Pulmonary artery endothelial cell (primary cell): ENCODE results near the gene UBE2J2. TPM values are rescaled to one million over a fixed set of nuclear protein-coding genes. Genes with fewer than 3 reads are reported as not detected.

ENCODE experiments used
- DNase-seq: peaks from one replicate; pipeline ENCODE4 v3.0.0-alpha.2; 2011; ENCODE audit warnings: low read depth, low spot score
- total RNA-seq: library from RNA; depleted of rRNA; stranded (reverse); fragments of >200 nt; gene quantifications from 2 replicates; pipeline ENCODE4 v1.2.3, GENCODE V29; 2014

The UBE2J2 gene
- total RNA-seq, 1 donor from 2014 or later: 47.9 TPM

DNA sequence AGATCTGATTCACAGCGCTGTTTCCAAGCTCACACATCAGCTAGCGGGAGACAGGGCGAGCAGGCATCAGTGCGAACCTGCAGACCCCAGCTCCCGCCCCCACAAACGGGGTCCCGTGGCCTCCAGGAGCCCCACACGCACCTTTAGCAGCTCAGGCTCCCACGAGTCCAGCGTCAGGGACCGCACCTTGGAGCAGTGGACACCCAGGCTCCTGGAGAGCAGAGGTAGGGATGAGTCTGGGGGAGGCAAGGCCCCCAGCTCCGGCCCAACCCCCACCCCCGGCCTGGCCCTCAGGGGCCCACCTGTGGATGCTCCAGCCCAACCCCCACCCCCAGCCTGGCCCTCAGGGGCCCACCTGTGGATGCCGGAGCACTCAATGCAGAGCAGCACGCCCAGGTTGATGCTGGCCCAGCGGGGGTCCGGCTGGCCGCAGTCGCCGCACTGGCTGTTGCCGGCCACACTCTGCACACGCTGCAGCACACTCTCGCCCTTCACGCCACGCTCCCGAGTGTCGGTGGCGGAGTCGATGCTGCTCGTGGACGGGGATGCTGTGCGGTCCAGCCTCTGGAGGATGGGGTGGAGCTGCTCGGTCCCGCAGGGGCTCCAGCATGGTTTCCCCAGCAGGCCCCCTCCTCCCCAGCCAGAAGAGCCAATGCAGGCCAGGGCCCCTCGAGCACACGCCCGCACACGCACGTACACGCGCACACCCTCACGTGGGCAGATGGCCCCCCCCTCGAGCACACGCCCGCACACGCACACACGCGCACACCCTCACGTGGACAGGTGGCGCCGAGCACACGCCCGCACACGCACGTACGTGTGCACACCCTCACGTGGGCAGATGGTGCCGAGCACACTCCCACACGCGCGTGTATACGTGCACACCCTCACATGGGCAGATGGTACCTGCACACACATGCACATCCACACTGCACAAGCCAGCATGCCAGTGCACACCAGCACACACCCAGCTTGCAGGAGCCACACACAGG, 22.7 kb upstream of the UBE2J2 start:
- DNase-seq: no peak

DNA sequence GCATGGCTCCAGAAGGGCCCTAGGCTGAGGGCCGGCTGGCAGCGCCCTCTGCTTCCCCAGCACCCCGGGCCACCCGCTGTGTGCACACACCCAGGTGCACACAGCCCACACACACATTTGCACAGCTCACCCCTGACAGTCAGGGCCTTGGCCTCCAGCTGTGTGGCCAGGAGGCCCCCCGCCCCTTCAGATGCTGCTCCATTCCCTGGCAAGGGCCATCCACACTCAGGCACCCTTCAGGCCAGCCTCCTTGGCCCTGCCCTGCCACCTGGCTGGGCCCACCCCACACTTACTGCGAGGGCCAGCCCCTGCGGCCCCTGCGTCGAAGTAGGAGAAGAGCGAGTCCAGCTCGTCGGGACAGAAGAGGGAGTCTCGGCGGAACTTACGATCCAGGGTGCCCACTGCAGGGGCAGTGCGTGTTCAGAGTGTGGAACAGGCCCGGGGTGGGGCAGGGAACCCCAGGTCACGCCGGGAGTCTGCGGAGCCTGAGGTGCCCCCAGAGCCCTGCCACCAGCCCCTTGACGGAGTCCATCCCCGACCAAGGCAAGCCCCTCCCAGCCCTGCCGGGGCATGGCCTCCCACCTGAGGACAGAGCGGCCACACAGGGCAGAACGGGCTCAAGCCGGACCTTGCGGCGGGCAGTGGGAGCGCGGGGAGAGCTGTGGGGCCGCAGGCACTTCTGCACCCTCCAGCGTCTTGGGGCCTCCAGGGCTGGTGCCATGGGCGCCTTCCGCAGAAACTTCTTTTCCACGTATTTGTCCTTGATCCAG, 21.7 kb upstream of the UBE2J2 start:
- no peak for DNase-seq

DNA sequence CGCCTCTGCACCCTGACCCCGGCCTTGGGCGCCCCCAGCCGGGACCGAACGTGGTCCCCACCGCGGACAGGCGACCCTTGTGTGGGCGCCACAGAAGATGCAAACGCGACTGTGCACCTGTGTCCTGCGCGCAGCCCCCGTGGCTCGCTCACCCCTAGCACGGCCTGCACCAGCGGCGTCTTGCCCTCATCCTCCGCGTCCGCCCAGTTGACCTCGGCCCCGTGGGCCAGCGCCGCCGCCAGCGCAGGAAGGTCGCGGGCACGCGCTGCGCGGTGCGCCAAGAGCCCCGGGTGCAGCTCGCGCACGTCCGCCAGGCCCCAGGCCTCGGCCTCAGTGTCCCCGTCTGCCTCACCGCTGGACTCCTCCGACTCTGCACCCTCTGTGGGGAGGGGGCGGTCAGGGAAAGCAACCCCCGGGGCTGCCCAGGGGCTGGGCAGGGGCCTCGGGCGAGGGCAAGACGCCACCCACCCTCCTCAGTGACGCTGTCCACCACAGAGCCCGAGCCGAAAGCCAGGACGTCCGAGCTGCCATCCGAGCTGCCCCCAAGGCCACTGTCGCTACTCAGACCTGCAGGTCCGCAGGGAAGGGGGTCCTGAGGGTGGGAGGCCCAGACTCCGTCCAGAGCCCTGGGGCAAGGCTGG, 20.7 kb upstream of the UBE2J2 start:
- no peak for DNase-seq

DNA sequence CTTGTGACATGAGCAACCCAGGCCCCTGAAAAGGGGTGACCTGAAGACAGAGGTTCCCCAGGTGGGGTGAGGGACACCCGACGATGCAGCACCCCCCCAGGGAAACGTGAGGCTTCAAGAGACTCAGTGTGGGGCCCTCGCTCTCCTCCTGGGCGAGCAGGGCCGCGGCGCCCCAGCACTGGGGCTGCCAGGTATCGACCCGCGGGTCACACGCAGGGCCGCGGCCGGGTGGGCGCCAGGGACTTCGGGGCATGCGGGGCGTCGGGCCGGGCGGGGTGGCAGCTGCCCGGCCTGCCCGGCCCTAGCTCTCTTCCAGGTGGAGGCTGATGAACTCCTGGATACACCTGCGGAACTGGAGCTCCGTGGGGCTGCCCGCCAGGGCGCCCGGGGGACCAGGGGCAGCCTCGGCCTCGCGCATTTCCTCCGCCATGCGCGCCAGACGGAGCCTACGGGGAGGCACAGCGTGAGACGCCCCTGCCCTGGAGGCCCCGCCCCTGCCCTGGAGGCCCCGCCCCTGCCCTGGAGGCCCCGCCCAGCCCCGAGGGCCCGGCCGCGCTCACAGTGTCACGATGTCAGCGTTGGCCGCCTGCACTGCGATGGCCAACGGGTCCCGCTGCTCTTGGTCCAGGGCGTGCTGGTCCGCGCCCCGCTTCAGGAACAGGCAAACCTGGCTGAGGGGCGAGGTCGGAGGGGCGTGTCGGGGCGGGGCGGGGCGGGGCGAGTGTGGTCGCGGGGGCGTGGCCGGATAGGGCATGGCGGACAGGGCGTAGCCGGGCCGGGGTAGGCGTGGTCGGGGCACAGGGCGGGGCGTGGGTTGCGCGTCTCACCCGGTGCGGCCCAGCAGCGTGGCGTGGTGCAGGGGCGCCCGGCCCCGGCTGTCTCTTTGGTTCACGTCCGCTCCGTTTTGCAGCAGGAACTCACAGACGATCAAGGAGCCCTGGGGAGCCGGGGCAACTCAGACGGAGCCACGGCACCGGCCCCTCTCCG, 19.9 kb upstream of the UBE2J2 start:
- no peak for DNase-seq

DNA sequence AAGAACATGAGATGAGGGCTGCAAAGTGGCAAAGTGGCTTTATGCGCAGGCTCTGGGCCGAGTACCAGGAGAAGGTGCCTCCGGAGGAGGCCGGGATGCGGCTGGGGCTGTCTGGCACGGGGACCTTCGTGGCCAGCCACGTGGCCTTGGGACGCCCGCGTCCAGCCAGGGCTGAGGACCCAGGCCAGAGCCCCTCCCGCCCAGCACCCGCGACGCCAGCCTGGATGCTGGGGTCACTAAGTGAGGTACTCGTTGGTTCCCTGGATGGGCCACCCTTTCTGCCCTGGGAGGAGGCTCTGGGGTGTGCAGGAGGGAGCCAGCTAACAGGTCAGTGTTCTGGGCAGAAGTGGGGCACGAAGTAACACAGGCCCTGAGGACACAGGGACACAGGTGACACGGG, 19.2 kb upstream of the UBE2J2 start:
- DNase-seq: no peak

DNA sequence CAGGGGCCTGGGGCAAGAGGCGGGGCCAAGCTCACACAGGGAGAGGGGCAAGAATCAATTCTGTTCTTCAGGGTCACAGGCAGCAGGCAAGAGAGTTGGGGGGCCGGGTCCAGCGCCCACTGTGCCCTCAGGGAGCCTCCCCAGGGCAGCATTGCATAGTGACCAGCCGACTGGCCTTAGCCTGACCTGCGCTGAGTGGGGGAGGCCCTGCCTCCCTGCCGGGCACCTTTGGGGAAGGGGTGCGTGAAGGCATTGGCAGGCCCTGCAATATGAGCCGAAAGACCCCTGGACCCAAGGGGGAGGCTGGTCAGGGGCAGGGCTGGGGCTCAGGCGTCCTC, 18.8 kb upstream of the UBE2J2 start:
- DNase-seq: no peak

DNA sequence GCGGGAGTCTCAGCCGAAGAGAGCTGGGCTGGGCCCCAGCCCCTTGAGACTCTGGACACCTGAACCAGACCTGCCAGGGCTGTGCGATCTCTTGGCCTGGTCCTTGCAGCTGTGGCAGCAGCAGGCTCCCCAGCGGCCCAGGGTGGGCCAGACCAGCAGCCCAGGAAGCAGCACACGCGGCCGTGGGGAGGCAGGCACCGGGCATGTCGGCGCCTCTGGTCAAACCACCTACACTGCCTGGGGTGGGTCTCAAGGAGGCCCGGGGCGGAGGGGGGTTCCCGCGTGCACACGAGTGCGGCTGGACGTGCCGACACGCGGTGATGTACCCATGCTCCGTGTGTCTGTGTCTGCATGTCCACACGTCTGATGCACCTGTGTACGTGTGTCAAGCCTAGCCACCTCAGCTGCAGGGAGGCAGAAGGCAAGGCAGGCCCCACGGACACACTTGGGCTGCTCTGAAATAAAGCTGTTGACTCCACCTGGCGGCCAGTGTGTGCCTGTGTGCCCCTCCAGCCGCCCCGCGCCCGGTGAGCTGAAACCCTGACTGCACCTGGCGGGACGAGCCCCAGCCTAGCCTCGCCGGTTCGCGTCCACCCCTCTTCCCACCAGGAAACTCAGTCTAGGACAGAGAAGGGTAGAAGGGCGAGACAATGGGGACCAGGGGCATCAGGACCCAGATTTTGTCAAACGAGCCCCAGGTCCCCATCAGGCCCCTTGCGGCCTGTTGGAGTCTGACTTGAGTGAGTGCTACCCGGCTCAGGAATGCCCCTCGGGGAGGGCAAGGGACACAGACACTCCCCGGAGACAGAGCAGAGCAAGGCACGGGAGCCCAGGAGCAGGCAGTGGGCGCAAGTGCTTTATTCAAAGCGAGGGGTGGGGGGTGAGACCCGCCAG, 18.1 kb upstream of the UBE2J2 start:
- no peak for DNase-seq

DNA sequence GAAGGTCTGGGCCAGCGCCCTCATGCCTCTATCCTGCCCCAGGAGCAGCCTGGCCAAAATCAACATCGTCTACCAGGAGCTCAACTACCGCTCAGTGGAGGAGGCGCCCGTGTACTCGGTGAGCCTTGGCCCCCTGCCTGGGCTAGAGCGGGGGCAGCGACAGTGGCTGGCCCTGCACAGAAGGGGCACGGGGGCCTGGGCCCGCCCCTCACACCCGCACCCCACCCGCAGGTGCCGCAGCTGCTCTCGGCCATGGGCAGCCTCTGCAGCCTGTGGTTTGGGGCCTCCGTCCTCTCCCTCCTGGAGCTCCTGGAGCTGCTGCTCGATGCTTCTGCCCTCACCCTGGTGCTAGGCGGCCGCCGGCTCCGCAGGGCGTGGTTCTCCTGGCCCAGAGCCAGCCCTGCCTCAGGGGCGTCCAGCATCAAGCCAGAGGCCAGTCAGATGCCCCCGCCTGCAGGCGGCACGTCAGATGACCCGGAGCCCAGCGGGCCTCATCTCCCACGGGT, 17.4 kb upstream of the UBE2J2 start:
- no peak for DNase-seq

DNA sequence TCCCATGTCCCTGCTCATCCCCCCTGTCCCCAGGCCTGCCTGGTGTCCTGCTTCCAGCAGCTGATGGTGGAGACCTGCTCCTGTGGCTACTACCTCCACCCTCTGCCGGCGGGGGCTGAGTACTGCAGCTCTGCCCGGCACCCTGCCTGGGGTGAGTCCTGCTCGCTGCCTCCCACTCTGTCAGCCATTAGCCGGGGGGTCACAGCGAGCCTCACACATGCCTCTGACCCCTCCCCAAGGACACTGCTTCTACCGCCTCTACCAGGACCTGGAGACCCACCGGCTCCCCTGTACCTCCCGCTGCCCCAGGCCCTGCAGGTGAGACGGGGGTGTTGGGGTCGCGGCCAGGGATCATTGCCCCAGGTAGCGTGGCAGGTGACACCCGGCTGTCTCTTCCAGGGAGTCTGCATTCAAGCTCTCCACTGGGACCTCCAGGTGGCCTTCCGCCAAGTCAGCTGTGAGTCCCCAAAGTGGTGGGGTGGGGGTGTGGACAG, 16.6 kb upstream of the UBE2J2 start:
- no peak for DNase-seq

DNA sequence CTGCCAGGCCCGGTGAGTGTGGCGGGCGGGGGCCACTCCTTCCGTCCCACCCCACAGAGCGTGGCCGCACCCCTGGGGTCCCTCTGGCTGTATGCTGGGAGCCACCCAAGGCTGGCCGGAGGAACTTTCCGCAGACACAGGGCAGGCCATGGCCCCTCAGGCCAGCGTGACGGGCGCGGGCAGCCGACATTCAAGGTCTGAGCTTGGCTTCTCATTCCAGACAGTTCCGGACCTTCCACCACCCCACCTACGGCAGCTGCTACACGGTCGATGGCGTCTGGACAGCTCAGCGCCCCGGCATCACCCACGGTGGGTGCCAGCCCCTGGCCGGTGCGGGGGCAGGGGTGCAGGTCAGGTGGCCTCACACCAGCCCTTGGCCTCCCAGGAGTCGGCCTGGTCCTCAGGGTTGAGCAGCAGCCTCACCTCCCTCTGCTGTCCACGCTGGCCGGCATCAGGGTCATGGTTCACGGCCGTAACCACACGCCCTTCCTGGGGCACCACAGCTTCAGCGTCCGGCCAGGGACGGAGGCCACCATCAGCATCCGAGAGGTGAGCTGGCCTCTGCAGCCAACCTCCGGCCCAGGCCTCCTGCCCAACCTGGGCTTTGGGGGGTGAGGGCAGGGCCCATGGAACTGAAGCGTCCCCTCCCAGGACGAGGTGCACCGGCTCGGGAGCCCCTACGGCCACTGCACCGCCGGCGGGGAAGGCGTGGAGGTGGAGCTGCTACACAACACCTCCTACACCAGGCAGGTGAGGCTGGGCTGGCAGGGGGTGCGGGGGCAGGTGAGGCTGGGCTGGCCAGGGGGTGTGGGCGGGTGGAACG, 13.8 kb upstream of the UBE2J2 start:
- no peak for DNase-seq

DNA sequence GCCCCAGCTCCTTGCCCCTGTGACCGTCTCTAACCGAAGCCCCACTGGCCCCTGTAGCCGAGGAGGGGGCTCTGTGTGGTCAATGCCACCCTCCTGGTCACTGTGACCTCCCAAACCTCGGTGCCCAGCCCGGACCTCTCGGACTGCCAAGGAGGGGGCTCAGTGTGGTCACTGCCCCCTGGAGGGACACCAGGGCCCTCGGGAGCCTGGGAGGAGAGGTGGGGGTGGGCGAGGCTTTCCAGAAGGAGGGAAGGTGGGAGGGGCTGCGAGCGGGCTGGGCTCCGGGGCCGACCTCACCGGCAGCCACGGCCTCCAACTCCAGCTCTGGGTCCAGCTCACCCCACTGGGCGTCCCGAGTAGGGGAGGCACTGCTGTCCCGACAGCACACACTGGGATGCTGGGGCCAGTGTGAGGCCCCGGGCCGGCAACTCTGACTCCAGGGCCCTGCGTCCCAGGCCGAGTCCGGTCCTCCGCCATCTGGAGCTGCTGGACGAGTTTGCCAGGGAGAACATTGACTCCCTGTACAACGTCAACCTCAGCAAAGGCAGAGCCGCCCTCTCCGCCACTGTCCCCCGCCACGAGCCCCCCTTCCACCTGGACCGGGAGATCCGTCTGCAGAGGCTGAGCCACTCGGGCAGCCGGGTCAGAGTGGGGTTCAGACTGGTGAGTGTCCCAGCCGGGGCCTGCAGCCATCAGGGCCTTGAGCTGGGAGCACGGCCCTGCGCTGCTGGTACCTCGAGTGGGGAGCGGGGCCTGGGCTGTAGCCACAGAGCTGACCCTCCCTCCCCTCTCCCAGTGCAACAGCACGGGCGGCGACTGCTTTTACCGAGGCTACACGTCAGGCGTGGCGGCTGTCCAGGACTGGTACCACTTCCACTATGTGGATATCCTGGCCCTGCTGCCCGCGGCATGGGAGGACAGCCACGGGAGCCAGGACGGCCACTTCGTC, 12.9 kb upstream of the UBE2J2 start:
- DNase-seq: no peak

DNA sequence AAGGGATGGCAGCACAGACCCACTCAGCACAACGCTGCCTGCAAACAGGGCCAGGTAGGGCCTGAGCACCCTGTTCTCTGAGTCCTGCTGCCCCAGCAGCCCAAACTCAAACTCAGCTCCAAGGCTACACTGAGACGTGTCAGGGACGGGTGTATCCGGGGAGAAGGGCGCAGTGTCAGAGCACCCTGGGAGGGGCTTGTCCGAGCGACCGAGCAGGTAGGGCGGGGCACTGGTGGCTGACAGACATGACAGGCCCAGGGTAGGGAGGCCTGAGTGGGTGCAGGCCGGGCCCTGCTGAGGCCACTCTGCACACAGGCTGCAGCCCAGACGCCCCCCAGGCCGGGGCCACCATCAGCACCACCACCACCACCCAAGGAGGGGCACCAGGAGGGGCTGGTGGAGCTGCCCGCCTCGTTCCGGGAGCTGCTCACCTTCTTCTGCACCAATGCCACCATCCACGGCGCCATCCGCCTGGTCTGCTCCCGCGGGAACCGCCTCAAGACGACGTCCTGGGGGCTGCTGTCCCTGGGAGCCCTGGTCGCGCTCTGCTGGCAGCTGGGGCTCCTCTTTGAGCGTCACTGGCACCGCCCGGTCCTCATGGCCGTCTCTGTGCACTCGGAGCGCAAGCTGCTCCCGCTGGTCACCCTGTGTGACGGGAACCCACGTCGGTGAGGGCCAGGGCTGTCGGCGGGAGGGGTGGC, 12.1 kb upstream of the UBE2J2 start:
- no peak for DNase-seq

DNA sequence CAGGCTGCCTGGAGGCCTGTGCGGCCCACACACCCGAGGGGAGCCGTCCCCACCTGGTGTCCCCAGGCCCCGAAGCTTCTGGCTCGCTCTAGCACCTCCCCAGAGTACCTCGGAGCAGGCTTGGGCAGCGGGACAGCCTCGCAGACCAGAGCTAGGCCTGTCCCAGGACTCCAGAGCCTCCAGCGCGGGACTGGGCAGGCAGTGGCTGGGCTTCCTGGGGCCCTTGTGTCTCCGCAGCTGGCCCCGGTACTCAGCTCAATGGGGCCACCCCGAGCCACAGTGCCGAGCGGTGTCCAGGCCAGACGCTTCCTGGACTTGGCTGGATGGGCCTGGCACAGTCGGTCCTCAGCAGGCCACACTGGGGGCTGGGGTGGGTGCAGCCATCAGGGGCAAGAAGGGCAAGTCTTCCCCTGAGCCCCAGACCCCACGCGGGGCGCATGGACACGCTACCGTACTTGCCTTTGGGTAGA, 11.5 kb upstream of the UBE2J2 start:
- DNase-seq: no peak

DNA sequence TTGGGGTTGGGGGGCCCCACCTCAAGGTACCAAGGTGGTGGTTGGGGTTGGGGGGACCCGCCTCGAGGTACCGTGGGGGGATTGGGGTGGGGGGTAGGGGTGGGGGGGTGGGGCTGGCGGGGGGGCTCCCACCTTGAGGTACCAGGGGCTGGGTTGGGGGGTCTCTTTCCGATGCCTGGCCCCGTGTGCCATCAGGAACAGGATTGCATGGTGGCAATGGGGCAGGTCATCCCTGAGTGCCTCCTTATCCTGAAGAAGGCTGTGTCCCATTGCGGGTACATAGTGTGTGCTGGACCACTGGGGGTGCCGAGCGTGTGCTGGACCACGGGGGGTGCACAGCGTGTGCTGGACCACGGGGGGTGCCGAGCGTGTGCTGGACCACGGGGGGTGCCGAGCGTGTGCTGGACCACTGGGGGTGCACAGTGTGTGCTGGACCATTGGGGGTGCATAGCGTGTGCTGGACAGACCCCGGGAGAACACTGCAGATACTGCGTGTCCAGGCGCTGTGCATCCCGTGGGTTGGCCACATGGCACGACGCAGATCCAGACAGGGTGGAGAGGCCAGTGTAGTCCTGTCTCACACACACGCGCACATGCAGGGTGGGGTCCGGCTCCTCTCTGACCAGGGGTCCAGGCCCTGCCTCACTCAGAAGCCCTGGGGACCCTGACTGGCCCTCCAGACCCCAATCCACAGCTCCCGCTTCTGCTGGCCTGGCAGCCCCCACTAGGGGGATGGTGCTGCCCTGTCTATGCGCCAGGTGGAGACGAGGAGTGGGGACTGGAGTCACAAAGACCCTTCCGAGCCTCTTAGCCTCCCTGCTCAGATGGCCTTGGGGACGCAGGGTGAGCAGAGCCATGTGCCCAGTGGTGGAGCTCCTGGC, 10.8 kb upstream of the UBE2J2 start:
- DNase-seq: no peak

DNA sequence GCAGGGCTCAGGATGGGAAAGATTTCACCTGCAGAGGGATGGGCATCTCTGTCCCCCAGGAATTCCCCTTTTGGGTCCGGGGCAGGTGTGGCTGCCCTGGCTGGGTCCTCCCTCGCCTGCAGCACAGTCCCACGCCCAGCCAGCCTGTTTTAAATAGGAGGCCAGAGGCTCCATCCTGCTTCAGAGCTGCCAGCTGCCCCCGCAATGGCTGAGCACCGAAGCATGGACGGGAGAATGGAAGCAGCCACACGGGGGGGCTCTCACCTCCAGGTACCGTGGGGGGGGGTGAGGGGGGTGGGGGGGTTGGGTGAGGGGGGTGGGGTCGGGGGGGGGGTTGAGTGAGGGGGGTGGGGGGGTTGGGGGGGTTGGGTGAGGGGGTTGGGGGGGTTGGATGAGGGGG, 10.2 kb upstream of the UBE2J2 start:
- no peak for DNase-seq

DNA sequence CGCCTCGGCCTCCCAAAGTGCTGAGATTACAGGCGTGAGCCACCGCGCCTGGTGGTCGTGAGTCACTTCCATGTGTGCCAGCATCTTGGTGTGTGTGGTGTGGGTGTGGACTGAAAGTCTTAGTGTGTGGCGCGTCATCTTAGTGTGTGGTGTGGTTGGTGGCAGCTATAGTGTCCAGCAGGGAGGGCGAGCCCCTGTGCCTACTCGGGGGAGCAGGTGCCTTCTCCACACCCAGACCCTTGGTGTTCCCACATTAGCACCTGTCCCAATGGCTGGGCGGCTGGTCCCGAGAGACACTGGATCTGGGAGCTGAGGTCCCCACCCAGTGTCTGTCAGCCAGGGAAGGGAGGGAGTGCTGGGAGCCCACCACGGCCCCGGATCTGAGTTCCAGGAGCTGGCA, 9.3 kb upstream of the UBE2J2 start:
- no peak for DNase-seq
